ENCODE results near the gene BLOC1S5. TPM values are rescaled to one million over a fixed set of nuclear protein-coding genes. Genes with fewer than 3 reads are reported as not detected.

Gene BLOC1S5
- total and polyA plus RNA-seq, 2 of the 8 experiments (the other 6 are each of a cell fraction or from before 2014, with no cell fraction given): 3.4 to 17.2 TPM

DNA sequence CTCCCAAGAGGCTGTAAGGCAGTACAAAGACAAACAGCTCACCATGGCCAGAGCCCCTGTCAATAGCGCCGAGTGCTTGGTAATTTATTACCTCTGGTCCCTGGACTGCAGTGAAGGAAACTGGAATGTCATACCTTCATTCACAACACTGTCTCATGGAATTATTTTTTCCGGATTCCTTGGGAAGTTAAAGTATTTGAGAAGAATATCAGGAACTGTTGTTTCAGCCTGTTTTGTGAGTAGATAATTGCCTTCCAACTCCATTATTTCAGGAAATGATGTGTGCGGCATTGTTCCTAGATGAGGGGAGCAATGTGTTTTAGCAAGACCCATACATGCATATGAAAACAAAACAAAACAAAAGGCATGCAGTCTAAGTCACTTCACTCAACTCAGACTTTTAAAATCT lies 64.0 kb downstream of the BLOC1S5 start:
- Histone ChIP-seq H2BK5ac (ENCODE audit: low read depth, low read length) (no peak overlapping the region), H3K27me3 (replicated peaks in 1 of 4; ENCODE audit: control insufficient read depth in 3 of 4, extremely low read depth in 1 of 4, insufficient read depth in 3 of 4, low read length in 3 of 4) (no peaks in the 10 kb centered on the region), H3K79me2 (ENCODE audit: control insufficient read depth in 1 of 2, insufficient read depth in 2 of 2, low read length in 2 of 2) (no peaks in the 10 kb centered on the region), H4K20me1 (replicated peaks in 1 of 2; ENCODE audit: control insufficient read depth in 1 of 2, insufficient read depth in 2 of 2, low read length in 2 of 2) (no peaks in the 10 kb centered on the region), H3K4ac (replicated peaks; ENCODE audit: insufficient read length, low read depth, low read length) (no peak overlapping the region), H3K27ac (ENCODE audit: low read depth, low read length) (no peak overlapping the region), H2AFZ (ENCODE audit: low read length) (no peak overlapping the region), H3K9ac (replicated peaks in 1 of 4; ENCODE audit: extremely low read depth in 1 of 4, low read depth in 3 of 4, low read length in 3 of 4) (no peak overlapping the region), H2BK12ac (ENCODE audit: low read depth, low read length) (no peak overlapping the region), H4K5ac (ENCODE audit: insufficient read length, low read depth, low read length) (no peak overlapping the region), H2AK5ac (ENCODE audit: low read depth, low read length) (no peak overlapping the region), H3K18ac (ENCODE audit: extremely low read depth, low read length) (no peak overlapping the region), H3K79me1 (ENCODE audit: low read depth, low read length) (no peaks in the 10 kb centered on the region), H3K14ac (ENCODE audit: insufficient read length) (no peak overlapping the region), H4K91ac (replicated peaks; ENCODE audit: insufficient read length, low read length) (no peak overlapping the region), H3K4me3 (ENCODE audit: extremely low read depth in 1 of 4, insufficient read depth in 2 of 4, low read depth in 3 of 4, low read length in 4 of 4) (no peak overlapping the region), H3K4me1 (replicated peaks in 1 of 4; ENCODE audit: control insufficient read depth in 3 of 4, insufficient read depth in 4 of 4, low read length in 3 of 4) (no peaks in the 10 kb centered on the region), H4K8ac (ENCODE audit: extremely low read depth, insufficient read depth, low read length) (no peak overlapping the region), H2BK120ac (replicated peaks; ENCODE audit: low read depth, low read length) (no peak overlapping the region), H3K9me3 (ENCODE audit: insufficient read depth in 2 of 2, low read depth in 1 of 2, low read length in 1 of 2) (no peaks in the 10 kb centered on the region), H3K23me2 (ENCODE audit: low read depth, low read length) (no peaks in the 10 kb centered on the region), H2BK20ac (ENCODE audit: low read length) (no peak overlapping the region), H3K23ac (ENCODE audit: insufficient read length) (no peak overlapping the region), H3K36me3 (ENCODE audit: control insufficient read depth in 2 of 4, insufficient read depth in 4 of 4, low read length in 3 of 4) (no peaks in the 10 kb centered on the region), H2BK15ac (ENCODE audit: low read length) (no peak overlapping the region), H3K4me2 (ENCODE audit: insufficient read depth in 1 of 2, low read depth in 2 of 2, low read length in 2 of 2) (no peak overlapping the region), H3K56ac (replicated peaks; ENCODE audit: insufficient read length, low read depth, low read length) (no peak overlapping the region)
- WGBS, 2 experiments (ENCODE audit: extremely low coverage in 1 of 2, insufficient coverage in 1 of 2, insufficient read length in 1 of 2, insufficient replicate concordance in 2 of 2, low coverage in 1 of 2, low lambda C conversion rate in 2 of 2, missing lambda C conversion rate in 1 of 2): 90% methylated on average over 4 of the region's 4 CpGs; no CpG with 5 or more reads in 1 of the 2 experiments
- ChIA-PET POLR2A (ENCODE audit: partially characterized antibody) (no interaction called here), CTCF (ENCODE audit: partially characterized antibody) (interaction anchor here (1.4 to 1.9 kb wide), 2 partner anchors 8 to 58 kb away, joined by 4 to 8 read pairs; no protein-coding TSS in a partner anchor)
- no peak for FAIRE-seq
- DNase-seq (ENCODE audit: low read depth in 1 of 2, low spot score in 2 of 2): no peak
- TF ChIP-seq JUN (IDR thresholded peaks at IDR 0.05; ENCODE audit: low read depth, low read length) (no peak), CHD1 (IDR thresholded peaks at IDR 0.05; ENCODE audit: low read depth, low read length) (no peak), SP1 (IDR thresholded peaks at IDR 0.05; ENCODE audit: low read depth, low read length) (no peak), KDM4A (IDR thresholded peaks at IDR 0.05; ENCODE audit: low read depth, low read length, severe bottlenecking) (no peak), FOSL1 (IDR thresholded peaks at IDR 0.05; ENCODE audit: insufficient read depth, low read depth, low read length) (no peak), CHD2 (IDR thresholded peaks at IDR 0.05; ENCODE audit: low read length) (no peak), RXRA (IDR thresholded peaks at IDR 0.05; ENCODE audit: insufficient read depth, low read depth, low read length) (no peak), CREB1 (IDR thresholded peaks at IDR 0.05) (no peak), POLR2A (IDR thresholded peaks at IDR 0.05; ENCODE audit: control extremely low read depth in 1 of 2, low read depth in 2 of 2, low read length in 2 of 2) (no peak), TCF12 (IDR thresholded peaks at IDR 0.05; ENCODE audit: low read depth, low read length) (no peak), NRF1 (IDR thresholded peaks at IDR 0.05; ENCODE audit: low read depth, low read length) (no peak), JUND (IDR thresholded peaks at IDR 0.05; ENCODE audit: low read length) (no peak), SIRT6 (IDR thresholded peaks at IDR 0.05; ENCODE audit: low read length) (no peak), YY1 (IDR thresholded peaks at IDR 0.05; ENCODE audit: low read depth, low read length) (no peak)
- TF ChIP-seq, protein P1, sequence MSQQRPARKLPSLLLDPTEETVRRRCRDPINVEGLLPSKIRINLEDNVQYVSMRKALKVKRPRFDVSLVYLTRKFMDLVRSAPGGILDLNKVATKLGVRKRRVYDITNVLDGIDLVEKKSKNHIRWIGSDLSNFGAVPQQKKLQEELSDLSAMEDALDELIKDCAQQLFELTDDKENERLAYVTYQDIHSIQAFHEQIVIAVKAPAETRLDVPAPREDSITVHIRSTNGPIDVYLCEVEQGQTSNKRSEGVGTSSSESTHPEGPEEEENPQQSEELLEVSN (IDR thresholded peaks at IDR 0.05): no peak
